Urinary bladder (tissue), 4 donors: ENCODE results near the gene HBZ. TPM values are rescaled to one million over a fixed set of nuclear protein-coding genes. Genes with fewer than 3 reads are reported as not detected.
"Not testable (repeated sequence)": the region's sequence is repeated elsewhere in the genome, so short reads cannot be mapped to it uniquely, and the experiment has no call there.

Experiments used
- DNase-seq: peaks from one replicate; pipeline ENCODE4 v3.0.0-alpha.2; 2015; ENCODE audit errors: extremely low spot score
- H3K27ac ChIP-seq: one replicate; pipeline ENCODE4 v1.5.1; 2013; ENCODE audit warnings: low read depth, mild to moderate bottlenecking, moderate library complexity
- H3K36me3 ChIP-seq: one replicate; pipeline ENCODE4 v1.6.1; 2013; ENCODE audit warnings: mild to moderate bottlenecking, moderate library complexity; ENCODE audit not compliant: insufficient read depth
- H3K4me1 ChIP-seq: one replicate; pipeline ENCODE4 v1.6.1; 2013; ENCODE audit warnings: mild to moderate bottlenecking, moderate library complexity; ENCODE audit not compliant: insufficient read depth
- H3K4me3 ChIP-seq: one replicate; pipeline ENCODE4 v1.5.1; 2013; ENCODE audit warnings: low read depth, low read length
- WGBS: extraction: QIAGEN DNeasy Blood & Tissue Kit; methylation state at CpG from one replicate; pipeline ENCODE4 v1.1.7; 2013; 5-methylcytosine and 5-hydroxymethylcytosine counted together
- polyA plus RNA-seq: library from polyadenylated mRNA; stranded (reverse); fragments of 200-250 nt; gene quantifications from one replicate; pipeline ENCODE4 v1.2.3, GENCODE V29; 2013
- total RNA-seq: library from RNA; depleted of rRNA; stranded (reverse); fragments of >200 nt; gene quantifications from one replicate; pipeline ENCODE4 v1.2.3, GENCODE V29; 2014
- donor health status: healthy with polysubstance abuse.
- donor health status: healthy.

The HBZ gene
- total and polyA plus RNA-seq, 2 donors, result 0.47 to 0.85 TPM

- Histone ChIP-seq H3K4me1 (no peaks in the 10 kb centered on the region), H3K27ac (no peak overlapping the region), H3K36me3 (no peaks in the 10 kb centered on the region), H3K4me3 (no peak overlapping the region)
- DNase-seq, result no peak
- WGBS, result 95% methylated on average over 2 of the region's 2 CpGs
Measured at GRCh38 chr16:120756-121155, 31.7 kb upstream of the HBZ start.

GRCh38 chr16:122361-122760 lies 30.1 kb upstream of the HBZ start:
- DNase-seq, result no peak
- WGBS, result 51% methylated on average over 1 of the region's 1 CpG
- Histone ChIP-seq H3K4me3 (no peak overlapping the region), H3K4me1 (no peaks in the 10 kb centered on the region), H3K36me3 (no peaks in the 10 kb centered on the region), H3K27ac (no peak overlapping the region)

GRCh38 chr16:123558-124350 lies 28.7 kb upstream of the HBZ start:
- H3K36me3 ChIP-seq, H3K4me3 ChIP-seq, H3K4me1 ChIP-seq, DNase-seq, H3K27ac ChIP-seq: not testable (repeated sequence)
- 88% methylated on average over 19 of the region's 19 CpGs for WGBS

- no peak overlapping the region for H3K27ac ChIP-seq
- H3K4me3 ChIP-seq, result no peak overlapping the region
- 83% methylated on average over 3 of the region's 3 CpGs for WGBS
- H3K36me3 ChIP-seq, result no peaks in the 10 kb centered on the region
- H3K4me1 ChIP-seq, result no peaks in the 10 kb centered on the region
- no peak for DNase-seq
Measured at GRCh38 chr16:125011-125410, 27.4 kb upstream of the HBZ start.

GRCh38 chr16:129075-129474 lies 23.4 kb upstream of the HBZ start:
- whole genome bisulfite sequencing, result 94% methylated on average over 2 of the region's 2 CpGs
- Histone ChIP-seq H3K36me3 (no peaks in the 10 kb centered on the region), H3K4me1 (no peaks in the 10 kb centered on the region), H3K27ac (no peak overlapping the region), H3K4me3 (no peak overlapping the region)
- no peak for DNase-seq

GRCh38 chr16:130533-131173 lies 21.8 kb upstream of the HBZ start:
- Histone ChIP-seq H3K4me3 (no peak overlapping the region), H3K36me3 (no peaks in the 10 kb centered on the region), H3K27ac (no peak overlapping the region), H3K4me1 (no peaks in the 10 kb centered on the region)
- 94% methylated on average over 15 of the region's 15 CpGs for WGBS
- DNase-seq, result no peak

GRCh38 chr16:132120-132519 lies 20.3 kb upstream of the HBZ start:
- 94% methylated on average over 7 of the region's 7 CpGs for WGBS
- Histone ChIP-seq H3K4me1 (no peaks in the 10 kb centered on the region), H3K4me3 (no peak overlapping the region), H3K36me3 (no peaks in the 10 kb centered on the region), H3K27ac (no peak overlapping the region)
- no peak for DNase-seq

- 96% methylated on average over 2 of the region's 2 CpGs for WGBS
- no peaks in the 10 kb centered on the region for H3K4me1 ChIP-seq
- no peak overlapping the region for H3K27ac ChIP-seq
- no peak for DNase-seq
- H3K4me3 ChIP-seq, result no peak overlapping the region
- H3K36me3 ChIP-seq, result no peaks in the 10 kb centered on the region
Measured at GRCh38 chr16:133716-134115, 18.7 kb upstream of the HBZ start.

GRCh38 chr16:138049-138417 lies 14.4 kb upstream of the HBZ start:
- DNase-seq, result no peak
- H3K4me1 ChIP-seq, result no peaks in the 10 kb centered on the region
- peak overlapping the region; percentile 96 for H3K4me3 ChIP-seq
- peak overlapping the region; percentile 16 for H3K27ac ChIP-seq
- 2% methylated on average over 30 of the region's 30 CpGs for WGBS
- H3K36me3 ChIP-seq, result no peaks in the 10 kb centered on the region

- 62% methylated on average over 10 of the region's 10 CpGs for WGBS
- no peak overlapping the region for H3K27ac ChIP-seq
- DNase-seq, result no peak
- no peaks in the 10 kb centered on the region for H3K36me3 ChIP-seq
- H3K4me3 ChIP-seq, result no peak overlapping the region
- H3K4me1 ChIP-seq, result no peaks in the 10 kb centered on the region
Measured at GRCh38 chr16:140175-140857, 12.1 kb upstream of the HBZ start.

- no peaks in the 10 kb centered on the region for H3K4me1 ChIP-seq
- DNase-seq, result no peak
- H3K4me3 ChIP-seq, result no peak overlapping the region
- no peaks in the 10 kb centered on the region for H3K36me3 ChIP-seq
- WGBS, result 76% methylated on average over 12 of the region's 12 CpGs
- no peak overlapping the region for H3K27ac ChIP-seq
Measured at GRCh38 chr16:142405-142967, 10.0 kb upstream of the HBZ start.

GRCh38 chr16:143047-143446 lies 9.4 kb upstream of the HBZ start:
- H3K27ac ChIP-seq, result no peak overlapping the region
- DNase-seq, result no peak
- no peak overlapping the region for H3K4me3 ChIP-seq
- no peaks in the 10 kb centered on the region for H3K4me1 ChIP-seq
- 75% methylated on average over 6 of the region's 6 CpGs for WGBS
- no peaks in the 10 kb centered on the region for H3K36me3 ChIP-seq

- Histone ChIP-seq H3K27ac (no peak overlapping the region), H3K4me1 (no peaks in the 10 kb centered on the region), H3K4me3 (no peak overlapping the region), H3K36me3 (no peaks in the 10 kb centered on the region)
- WGBS, result 49% methylated on average over 6 of the region's 6 CpGs
- DNase-seq, result no peak
Measured at GRCh38 chr16:143456-143855, 9.0 kb upstream of the HBZ start.

GRCh38 chr16:144797-145252 lies 7.6 kb upstream of the HBZ start:
- DNase-seq, result no peak
- Histone ChIP-seq H3K27ac (no peak overlapping the region), H3K4me3 (no peak overlapping the region), H3K4me1 (no peaks in the 10 kb centered on the region), H3K36me3 (no peaks in the 10 kb centered on the region)
- WGBS, result 69% methylated on average over 14 of the region's 14 CpGs
